Stimulated activated naive CD4-positive, alpha-beta T cell (primary cell): ENCODE measurements around the gene BAIAP2L1.
"Not testable (repeated sequence)": the region's sequence is repeated elsewhere in the genome, so short reads cannot be mapped to it uniquely, and the experiment has no call there.

Experiments
- DNase-seq, 6 experiments: peaks; one replicate each; lab custom pipeline; 2025; lab: John Stamatoyannopoulos, UW

The BAIAP2L1 gene

DNA sequence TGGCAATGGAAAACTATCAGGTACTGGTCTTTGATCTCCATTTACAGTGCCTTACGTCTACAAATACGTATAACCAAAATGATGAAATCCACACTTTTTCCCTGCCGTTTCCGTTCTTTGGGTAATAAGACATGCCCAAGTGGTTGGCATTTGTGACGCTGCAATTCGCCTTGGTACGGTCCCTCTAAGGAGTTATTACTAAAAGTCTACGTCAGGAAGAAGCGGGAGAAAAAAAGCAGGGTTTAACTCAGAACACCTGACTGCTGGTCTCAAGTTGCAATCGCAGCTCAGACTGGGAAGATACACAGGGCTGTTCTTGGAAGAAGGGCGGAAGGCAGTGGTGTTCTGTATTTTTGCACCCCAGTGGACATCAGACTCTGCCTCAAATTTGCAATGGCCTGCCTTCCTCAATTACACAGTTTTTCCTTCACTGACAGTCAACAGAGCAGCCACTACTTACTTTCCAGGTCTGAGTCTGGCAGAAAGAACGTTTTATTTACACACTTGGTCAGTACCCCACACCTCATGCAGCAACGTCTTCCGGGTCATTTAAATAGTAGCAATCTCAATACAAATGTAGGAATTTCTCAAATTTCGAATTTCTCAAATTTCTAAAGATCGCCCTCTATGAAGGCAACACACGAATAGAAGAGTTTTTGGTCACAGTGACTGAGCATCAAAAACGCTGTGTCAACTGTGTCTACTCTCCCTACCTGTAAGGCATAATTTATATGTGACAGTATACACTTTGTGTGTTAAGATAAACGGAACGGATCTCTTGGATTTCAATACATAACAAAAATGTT, 2.1 kb downstream of the BAIAP2L1 start:
- DNase-seq, result no peak

DNA sequence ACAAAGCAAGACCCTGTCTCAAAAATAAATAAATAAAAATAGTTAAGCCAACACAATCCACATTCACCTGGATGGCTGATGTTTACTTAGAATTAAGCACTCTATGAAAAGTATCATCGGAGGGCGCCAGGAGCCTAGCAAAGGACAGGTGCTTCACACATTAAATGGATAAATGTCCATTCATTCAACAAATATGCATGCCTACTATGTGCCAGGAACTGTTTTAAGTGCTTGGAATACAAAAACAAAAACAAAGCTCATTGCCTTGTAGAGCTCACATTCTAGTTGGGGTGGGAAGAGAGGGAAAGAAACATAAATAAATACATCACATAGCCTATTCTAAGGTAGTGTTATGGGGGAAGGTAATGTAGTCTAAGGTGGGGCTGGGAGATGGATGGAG, 4.1 kb downstream of the BAIAP2L1 start:
- DNase-seq, result no peak

DNA sequence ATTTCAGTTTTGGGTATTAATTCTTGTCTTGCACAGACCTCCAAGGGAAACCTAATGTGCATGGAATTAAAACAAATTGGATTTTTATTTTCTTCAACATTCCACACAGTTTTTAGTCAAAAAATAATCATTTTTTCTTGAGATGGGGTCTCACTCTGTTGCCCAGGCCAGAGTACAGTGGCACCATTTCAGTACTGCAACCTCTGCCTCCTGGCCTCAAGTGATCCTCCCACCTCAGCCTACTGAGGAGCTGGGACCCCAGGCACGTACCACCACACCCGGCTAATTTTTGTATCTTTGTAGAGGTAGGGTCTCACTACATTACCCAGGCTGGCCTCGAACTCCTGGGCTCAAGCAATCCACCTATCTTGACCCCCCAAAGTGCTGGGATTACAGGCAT, 4.9 kb downstream of the BAIAP2L1 start:
- no peak for DNase-seq

DNA sequence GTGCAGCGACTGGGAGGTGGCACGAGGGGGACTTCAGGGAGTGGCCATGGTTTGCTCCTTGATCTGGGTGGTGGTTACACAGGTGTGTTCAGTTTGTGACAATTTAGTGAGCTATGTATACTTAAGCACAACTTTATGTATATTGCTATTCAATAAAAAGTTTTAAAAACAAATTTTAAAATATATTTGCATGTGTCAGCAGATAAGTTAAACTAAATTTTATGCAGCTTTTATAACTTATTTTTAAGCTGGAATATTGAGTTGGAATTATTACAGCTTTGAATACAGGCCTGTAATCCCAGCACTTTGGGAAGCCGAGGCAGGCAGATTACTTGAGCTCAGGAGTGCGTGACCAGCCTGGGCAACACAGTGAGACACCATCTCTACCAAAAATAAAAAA, 5.4 kb downstream of the BAIAP2L1 start:
- DNase-seq, result no peak

DNA sequence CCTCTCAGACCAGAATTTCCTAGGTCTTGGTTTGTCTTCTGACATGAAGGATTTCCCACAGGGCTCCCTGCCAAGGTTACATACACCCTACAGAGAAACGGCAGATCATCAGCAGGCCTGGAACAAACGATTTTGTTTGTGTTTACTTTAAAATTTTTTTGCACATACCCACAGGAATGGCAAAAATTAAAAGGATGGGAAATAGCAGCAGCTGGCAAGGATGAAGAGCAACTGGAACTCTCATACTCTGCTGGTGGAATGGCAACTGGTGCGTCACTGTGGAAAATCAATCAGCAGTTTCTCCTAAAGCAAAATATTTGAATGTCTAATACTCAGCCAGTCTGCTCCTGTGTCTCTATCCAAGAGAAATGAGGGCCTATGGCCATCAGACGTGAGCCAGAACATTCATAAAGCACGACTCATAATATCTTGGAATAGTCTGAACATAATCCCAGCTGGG, 6.5 kb downstream of the BAIAP2L1 start:
- DNase-seq, result no peak

DNA sequence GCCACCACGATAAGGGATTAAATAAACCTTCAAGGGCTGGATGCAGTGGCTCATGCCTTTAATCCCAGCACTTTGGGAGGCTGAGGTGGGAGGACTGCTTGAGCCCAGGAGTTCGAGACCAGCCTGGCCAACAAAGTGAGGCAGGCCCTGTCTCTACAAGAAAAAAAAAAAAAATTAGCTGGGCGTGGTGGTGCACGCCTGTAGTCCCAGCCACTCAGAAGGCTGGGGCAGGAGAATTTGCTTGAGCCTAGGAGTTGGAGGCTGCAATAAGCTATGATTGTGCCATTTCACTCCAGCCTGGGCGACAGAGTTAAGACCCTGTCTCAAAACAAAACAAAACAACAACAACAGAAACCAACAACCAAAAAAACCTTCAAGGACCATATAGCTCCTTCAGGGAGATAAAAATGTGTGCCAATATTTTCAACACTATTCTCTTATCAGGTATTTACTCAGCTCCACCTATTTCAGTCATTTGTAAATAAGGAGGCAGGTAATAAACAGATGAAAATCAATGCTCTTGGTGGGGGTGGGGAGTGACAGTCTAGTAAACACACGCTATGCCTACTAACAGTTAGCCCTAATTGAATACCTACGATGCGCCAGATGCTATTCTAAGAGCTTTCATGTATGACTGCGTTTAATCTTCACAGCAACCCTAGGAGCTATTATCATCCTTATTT, 13.2 kb downstream of the BAIAP2L1 start:
- DNase-seq, result no peak

DNA sequence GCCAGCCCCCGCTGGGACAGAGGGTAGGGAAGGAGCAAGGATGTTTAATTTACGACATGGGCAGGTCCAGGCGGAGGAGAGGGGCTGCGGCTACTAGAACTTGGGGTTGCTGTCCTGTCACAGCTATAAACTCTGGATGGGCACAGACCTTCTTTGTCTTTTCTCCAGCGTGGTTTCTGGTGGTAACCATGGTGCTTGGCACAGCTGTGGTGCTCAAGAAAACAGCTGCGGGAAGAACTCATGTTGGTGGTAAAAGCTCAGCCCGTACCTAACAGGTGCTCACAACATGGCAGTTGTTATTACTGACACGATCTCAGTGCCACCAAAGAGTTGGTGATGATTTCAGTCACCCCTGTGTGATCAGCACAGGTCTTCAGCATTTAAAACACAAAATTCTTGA, 13.8 kb downstream of the BAIAP2L1 start:
- no peak for DNase-seq

DNA sequence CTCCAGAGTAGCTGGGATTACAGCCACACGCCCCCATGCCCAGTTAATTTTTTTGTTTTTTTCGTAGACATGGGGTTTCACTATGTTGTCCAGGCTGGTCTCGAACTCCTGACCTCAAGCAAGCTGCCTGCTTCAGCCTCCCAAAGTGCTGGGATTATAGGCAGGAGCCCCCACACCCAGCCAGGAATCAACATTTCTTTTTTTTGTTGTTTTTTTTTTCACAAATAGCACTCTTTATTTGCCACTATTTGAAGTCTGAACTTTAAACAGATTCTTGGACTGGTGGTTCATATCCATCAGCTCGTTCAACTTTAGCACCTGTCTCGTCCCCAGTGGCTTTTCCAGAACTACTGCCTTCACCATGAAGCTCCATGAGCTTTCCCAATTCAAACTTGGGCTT, 15.4 kb downstream of the BAIAP2L1 start:
- DNase-seq, result not testable (repeated sequence)

DNA sequence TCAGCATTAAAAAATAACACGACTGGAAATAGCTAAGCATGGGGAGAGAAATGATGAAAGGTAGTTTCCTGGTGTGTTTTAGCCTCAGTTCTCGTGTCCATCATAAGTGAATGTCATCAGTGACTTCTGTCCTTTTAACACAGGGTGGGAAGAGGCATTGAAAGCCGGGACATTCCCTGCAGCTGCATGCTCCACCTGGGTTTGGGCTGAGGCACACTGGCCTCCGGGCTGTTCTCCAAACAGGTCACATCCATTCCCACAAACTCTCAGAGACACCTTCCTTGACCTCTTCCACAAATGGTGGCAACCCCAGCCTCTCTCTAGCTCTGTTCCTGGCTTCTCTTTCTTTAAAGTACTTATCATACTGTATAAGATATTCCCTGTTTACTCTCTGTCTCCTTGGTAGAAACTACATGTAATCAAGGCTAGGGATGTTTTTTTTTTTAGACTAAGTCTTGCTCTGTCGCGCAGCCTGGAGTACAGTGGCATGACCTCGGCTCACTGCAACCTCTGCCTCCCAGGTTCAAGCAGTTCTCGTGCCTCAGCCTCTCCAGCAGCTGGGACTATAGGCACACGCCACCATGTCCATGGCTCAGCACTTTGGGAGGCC, 22.6 kb downstream of the BAIAP2L1 start:
- no peak for DNase-seq

DNA sequence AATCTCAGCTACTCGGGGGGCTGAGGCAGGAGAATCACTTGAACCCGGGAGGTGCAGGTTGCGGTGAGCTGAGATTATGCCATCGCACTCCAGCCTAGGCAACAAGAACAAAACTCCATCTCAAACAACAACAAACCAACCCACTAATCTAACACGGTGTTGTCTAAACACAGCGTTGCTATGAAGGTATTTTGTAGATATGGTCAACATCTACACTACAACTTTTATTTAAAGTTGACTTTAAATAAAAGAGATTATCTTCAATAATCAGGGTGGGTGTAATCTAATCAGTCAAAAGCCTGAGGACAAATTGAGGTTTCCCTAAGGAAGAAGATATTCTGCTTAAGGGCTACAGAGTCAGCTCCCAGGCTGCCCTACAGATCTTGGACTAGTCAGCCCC, 24.2 kb downstream of the BAIAP2L1 start:
- no peak for DNase-seq

DNA sequence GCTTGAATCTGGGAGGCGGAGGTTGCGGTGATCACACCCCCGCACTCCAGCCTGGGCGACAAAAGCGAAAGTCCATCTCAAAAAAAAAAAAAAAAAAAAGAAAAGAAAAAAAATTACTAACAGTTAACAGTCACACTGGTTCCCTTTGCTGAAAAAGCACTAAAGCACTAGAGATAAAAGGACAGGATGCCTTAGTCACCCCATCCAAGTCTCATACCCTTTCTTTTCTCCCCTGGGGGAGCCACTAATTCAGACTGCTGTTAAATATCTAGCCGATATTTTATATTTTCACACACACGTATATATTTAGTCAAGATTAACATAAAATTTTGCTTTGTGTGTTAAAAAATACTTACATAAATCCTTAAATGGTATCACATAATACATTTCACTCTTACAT, 25.2 kb downstream of the BAIAP2L1 start:
- no peak for DNase-seq

DNA sequence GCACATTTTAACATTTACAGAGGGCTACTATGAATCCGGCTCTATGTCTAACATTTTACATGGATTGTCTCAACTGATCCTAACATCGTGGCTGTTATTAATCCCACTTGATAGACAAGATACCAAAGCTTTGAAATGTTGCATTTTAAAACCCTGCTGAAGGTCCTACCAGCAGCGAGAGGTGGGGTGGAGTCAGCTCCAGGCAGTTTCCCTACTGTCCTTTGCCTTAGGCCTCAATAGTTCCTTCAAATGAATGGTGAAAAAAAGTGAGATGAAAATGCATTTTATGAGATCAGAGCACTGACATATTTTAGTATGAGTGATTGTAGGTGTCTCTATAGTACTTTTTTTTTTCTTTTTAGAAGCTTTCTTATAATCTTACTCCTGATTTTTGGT, 26.6 kb downstream of the BAIAP2L1 start:
- no peak for DNase-seq

DNA sequence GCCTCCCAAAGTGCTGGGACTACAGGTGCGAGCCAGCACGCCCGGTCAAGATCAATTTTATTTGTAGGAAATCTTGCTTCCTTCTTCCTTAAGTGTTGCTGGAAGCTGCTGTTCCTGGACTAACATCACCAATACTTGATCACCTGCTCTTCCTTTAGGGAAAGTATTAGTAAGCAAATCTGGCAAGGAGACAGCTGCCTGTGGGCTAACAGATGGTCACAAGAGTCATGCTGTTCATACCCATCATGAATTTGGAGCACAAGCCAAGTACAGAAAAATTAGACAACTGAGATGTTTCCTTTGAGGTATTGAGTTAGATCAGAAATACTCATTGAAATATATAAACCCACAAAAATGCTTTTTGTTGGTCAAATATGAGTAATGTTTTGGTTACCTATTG, 27.9 kb downstream of the BAIAP2L1 start:
- DNase-seq, result no peak

DNA sequence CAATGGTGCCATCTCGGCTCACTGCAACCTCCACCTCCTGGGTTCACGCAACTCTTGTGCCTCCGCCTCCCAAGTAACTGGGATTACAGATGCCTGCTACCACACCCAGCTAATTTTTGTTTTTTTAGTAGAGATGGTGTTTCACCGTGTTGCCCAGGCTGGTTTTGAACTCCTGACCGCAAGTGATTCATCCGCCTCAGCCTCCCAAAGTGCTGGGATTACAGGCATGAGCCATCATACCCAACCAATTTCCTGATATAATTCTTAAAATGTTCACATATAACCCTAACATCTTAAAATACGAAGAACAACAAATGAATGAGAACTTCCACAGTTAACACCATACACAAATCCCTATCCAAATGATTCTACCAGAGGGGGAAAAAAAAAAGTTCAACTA, 31.2 kb downstream of the BAIAP2L1 start:
- DNase-seq, result no peak

DNA sequence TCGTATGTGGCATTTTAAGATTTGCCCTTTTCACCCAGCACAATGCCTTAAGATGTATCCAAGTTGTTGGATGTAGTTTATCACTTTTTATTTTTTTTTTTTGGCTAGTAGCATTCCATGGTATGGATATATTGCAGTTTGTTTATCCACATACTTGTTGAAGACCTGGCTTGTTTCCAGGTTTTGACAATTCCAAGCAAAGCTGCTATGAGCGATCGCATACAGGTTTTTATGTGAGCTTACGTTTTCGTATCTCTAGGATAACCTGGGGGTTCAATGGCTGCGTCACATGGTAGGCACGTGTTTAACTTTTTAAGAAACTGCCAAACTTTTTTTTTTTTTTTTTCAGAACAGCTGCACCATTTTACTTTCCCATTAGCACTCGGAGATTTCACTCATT, 32.2 kb downstream of the BAIAP2L1 start:
- no peak for DNase-seq

DNA sequence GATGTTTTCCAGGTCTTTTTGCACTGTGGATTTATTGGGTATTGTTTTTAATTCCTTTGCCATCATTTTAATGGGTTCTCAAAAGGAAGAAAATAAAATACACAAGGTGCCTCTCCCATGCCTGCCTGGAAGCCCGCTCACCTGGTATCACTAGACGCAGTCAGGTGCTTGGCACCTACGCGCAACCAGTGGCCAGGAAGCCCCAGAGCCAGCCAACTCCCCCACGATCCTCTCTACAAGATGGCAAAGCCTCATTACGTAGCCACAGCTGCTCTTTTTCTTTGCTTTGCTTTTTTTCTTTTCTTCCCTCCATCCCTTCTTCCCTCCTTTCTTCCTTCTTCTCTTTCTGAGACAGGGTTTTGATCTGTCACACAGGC, 34.3 kb downstream of the BAIAP2L1 start:
- DNase-seq, result no peak

DNA sequence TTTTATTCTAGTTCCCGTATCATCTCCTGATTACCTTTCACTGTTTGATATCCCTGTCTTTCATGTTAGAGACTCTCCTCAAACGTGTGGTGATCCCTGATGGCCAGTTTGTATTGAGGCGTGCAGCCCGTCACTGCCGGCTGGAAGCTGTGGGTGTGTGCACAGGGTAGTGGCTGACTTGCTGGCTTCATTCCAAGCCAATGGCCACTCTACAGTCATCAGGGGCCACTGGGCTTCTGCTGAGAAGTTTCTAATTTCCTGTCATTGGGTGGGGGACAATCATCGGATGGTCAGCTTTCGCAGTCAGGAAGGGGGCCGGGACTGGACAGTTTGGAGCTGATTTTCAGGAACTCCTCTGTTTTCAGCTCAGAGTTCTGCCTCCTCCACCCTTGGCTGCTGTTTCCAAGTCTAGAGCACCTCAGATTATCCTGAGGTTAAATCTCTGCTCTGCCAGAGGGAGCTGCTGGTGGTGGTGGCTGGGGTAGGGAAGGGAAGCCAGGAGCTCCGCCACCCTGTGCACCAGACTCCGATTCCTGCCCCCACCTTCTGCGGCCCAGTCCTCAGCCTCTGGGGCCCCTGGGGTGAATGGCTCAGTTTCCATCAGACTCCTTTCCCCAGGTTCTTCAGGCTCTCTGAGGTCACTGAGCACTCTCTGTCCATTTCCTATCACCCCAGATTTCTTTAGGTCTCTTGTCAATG, 34.9 kb downstream of the BAIAP2L1 start:
- DNase-seq, result no peak

DNA sequence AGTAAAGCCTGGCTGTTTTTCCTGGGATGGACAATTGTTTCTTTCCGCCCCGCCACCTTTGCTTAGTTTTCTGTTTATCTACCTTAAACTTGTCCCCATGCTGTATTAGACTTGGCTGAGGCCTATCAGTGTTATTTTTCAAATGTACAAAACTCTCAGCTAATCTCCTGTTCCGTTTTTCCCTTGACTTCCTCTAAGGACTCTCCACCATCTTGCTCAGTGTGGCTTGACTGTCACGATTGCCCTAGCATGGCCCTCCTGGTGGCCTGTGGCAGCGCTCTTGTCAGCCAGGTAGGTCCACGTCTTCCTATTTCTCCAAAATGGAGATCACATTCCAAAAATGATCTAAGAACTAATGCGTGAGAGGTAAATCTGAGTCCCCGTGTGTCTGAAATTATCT, 36.7 kb downstream of the BAIAP2L1 start:
- no peak for DNase-seq

DNA sequence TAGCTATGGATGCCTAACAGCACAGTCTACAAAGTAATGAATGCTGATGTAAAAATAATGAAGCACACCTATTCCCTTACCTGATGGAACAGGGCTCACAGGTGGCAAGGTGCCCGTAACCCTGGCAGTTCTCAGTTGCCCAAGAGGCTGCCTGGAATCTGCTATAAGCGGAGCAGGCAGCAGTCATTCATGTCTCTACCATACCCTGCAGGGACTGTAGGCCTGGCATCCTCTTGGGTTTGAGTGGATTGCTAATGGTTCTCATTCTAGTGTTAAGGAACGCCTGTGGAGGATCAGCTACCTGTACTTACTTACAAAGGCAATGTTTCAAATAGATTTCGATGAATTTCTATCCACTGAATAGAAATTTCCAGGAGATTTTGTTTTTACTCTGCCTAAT, 38.4 kb downstream of the BAIAP2L1 start:
- no peak for DNase-seq

DNA sequence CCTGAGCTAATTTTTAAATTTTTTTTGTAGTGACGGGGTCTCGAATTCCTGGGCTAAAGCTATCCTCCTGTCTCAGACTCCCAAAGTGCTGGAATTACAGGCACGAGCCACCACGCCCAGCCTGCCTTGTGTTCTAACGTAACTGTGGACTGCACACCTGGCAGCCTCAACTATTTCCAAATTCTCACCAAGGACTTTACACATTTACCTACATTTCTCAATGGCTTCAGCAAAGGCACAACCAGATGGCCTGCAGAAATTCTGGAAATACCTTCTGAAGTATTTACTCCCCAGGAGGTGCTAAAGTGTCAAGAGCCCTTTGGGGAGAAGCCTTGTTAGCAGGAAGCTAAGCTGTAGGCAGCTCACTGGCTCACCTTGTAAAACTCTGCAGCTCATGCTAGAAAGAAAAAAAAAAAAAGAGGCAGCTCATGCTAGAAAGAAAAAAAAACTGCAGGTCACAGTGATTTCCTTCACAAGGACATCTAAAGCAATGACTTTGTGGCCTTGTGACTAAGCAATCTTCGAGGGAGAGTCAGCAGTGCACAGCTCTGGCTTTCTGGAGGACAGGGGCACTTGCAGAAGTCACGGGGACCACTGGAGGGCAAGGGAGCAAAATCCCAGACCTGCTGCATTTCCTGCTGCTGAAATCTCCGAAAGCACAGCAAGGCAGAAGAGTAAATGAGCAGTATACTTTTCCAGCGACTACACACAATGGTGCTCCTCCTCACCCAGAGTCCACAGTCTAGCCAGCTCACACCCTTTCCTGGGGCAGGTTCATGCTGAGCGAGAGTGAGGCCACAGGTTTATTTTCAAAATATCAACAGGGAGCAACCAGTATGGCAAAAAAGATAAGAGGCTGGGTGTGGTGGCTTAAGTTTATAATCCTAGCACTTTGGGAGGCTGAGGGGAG, 40.4 kb downstream of the BAIAP2L1 start:
- DNase-seq, result no peak

DNA sequence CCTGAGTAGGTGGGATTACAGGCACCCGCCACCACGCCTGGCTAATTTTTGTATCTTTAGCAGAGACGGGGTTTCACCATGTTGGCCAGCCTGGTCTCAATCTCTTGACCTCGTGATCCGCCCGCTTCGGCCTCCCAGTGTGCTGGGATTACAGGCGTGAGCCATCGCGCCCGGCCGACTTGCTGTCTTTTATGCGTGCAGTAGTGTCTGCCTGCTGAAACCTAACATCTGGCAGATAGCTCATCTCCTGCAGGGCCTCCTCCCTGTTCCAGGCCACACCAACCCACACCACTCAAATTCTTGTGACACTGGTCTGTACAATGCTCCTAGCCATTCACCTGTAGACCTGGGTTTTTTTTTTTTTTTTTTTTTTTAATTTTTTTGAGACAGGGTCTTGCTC, 41.5 kb downstream of the BAIAP2L1 start:
- no peak for DNase-seq

DNA sequence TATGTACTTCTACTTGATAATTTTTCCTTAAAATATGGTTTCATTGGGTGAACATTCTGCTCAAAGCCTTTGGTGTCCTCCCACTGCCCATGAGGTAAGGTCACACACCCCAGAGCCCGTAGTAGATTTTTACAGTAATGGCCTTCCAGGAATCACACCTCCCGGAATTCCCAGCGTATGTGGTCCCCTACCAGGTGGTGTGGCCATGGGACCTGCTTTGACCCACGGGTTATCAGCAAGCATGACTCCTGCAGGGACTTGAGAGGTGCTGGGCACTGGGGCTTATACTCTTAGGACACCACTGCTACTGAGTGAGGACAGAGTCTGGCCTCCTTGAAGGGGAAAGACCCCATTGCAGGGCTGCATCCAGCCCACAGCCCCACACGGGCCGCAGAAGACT, 42.2 kb downstream of the BAIAP2L1 start:
- DNase-seq, result no peak
